Daoy (cell line): ENCODE results near the gene UTY. TPM values are rescaled to one million over a fixed set of nuclear protein-coding genes. Genes with fewer than 3 reads are reported as not detected.

Experiments used
- DNase-seq: peaks from one replicate; pipeline ENCODE4 v3.0.0-alpha.2; 2015; ENCODE audit warnings: low read depth
- total RNA-seq: library from RNA; depleted of rRNA; stranded (reverse); fragments of >200 nt; shearing (Covaris generic); gene quantifications from 2 replicates; pipeline ENCODE4 v1.2.3, GENCODE V29; 2014

The UTY gene
- total RNA-seq, 1 experiment from 2014 or later = not detected

GRCh38 chrY:13415556-13415955, 64.3 kb downstream of the UTY start:
- DNase-seq = no peak

GRCh38 chrY:13398876-13399275, 81.0 kb downstream of the UTY start:
- DNase-seq = no peak

- DNase-seq = no peak
Observed at GRCh38 chrY:13381110-13381683, 98.6 kb downstream of the UTY start.

- no peak for DNase-seq
Observed at GRCh38 chrY:13370868-13371800, 108.7 kb downstream of the UTY start.

GRCh38 chrY:13370245-13370644, 109.6 kb downstream of the UTY start:
- DNase-seq = no peak

GRCh38 chrY:13368513-13368845, 111.4 kb downstream of the UTY start:
- no peak for DNase-seq

- DNase-seq = no peak
Observed at GRCh38 chrY:13363641-13364040, 116.2 kb downstream of the UTY start.

GRCh38 chrY:13362662-13363061, 117.2 kb downstream of the UTY start:
- DNase-seq = no peak

GRCh38 chrY:13361656-13362636, 117.9 kb downstream of the UTY start:
- no peak for DNase-seq

- DNase-seq = no peak
Observed at GRCh38 chrY:13351443-13351842, 128.4 kb downstream of the UTY start.

GRCh38 chrY:13347106-13347505, 132.7 kb downstream of the UTY start:
- DNase-seq = no peak

- no peak for DNase-seq
Observed at GRCh38 chrY:13345549-13345948, 134.3 kb downstream of the UTY start.

- DNase-seq = no peak
Observed at GRCh38 chrY:13343307-13343946, 136.4 kb downstream of the UTY start.

GRCh38 chrY:13339939-13340338, 139.9 kb downstream of the UTY start:
- DNase-seq = no peak

GRCh38 chrY:13339381-13339780, 140.5 kb downstream of the UTY start:
- DNase-seq = no peak

- DNase-seq = no peak
Observed at GRCh38 chrY:13338711-13339110, 141.1 kb downstream of the UTY start.

GRCh38 chrY:13337934-13338333, 141.9 kb downstream of the UTY start:
- no peak for DNase-seq

- no peak for DNase-seq
Observed at GRCh38 chrY:13333791-13334190, 146.0 kb downstream of the UTY start.

- no peak for DNase-seq
Observed at GRCh38 chrY:13330651-13331050, 149.2 kb downstream of the UTY start.

GRCh38 chrY:13312966-13313365, 166.9 kb downstream of the UTY start:
- DNase-seq = no peak

- no peak for DNase-seq
Observed at GRCh38 chrY:13307959-13308358, 171.9 kb downstream of the UTY start.

GRCh38 chrY:13300795-13301194, 179.0 kb downstream of the UTY start:
- DNase-seq = no peak
